Activated CD4-positive, CD25-positive, alpha-beta regulatory T cell treated with anti-CD3 and anti-CD28 coated beads, Interleukin-2, amount 50 U/mL, for 72 hours (primary cell): ENCODE measurements around the gene TTYH2.

Experiments used
- DNase-seq: peaks from one replicate; pipeline ENCODE4 v3.0.0; 2021

The TTYH2 gene

DNA sequence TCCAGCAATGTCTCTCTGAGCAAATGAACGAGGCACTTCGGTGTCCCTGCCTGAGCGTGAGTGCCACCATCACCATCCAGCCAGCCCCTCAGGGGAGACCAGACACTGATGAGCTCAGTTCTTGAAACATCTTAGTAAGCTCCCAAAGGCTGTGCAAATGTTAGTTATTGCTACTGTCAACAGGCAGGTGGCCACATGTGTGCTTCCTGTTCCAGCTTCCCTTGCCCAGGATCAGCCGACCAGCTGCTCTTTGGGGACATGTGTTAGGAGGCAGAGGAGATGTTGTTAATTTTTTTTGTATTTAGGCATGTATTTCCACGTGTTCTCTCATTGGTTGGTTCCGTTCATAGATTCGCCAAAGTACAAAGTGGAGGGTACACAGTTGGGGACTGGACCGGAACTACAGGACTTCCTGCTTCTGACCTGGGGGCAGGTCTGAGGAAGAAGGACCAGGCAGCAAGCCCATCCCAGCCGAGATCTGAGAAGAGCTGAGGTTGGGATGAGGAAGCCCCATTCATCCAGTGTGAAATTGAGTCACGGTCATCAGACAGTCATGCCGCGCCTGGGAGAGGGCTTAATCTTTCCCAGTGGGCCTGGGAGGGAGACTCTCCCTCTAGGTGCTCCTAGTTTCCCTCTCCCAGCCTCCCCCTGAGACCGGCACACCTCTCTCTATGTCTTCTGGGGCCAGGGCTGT lies 3.8 kb downstream of the TTYH2 start:
- no peak for DNase-seq

DNA sequence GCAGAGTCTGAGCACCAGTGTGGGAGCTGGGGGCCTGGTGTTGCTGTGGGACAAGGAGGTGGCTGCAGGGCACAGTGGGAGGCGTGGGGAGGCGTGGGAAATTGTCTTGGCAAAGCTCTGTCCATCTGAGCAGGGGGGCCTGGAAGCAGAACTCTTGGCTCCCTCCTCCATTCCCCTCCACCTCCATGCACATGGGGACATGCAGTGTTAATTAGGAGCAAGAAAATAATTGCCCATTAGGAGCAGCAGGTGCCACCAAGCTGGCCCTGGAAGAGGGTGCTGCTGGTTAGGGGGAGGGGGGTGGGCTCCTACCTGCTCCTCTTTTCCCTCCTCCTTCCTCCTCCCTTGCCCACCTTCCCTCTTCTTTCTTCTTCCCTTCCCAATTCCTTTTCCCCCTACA lies 4.5 kb downstream of the TTYH2 start:
- no peak for DNase-seq

DNA sequence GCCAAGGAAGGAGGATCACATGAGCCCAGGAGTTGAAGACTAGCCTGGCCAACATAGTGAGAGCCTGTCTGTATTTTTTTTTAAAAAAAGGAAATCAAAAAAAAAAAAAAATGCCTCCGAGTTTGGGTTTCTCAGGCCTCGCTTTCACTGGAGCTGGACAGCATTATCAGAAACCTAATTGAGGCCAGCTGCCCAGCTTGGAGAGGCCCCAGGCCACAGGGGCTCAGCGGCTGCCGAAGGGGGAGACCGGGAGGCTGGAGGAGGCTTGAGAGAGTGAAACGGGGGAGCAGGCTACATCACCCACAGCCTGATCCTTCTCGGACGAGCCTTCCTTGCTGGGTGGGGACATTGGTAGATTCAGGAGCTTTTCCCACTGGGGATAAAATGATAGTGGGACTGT lies 5.1 kb downstream of the TTYH2 start:
- DNase-seq, result no peak

DNA sequence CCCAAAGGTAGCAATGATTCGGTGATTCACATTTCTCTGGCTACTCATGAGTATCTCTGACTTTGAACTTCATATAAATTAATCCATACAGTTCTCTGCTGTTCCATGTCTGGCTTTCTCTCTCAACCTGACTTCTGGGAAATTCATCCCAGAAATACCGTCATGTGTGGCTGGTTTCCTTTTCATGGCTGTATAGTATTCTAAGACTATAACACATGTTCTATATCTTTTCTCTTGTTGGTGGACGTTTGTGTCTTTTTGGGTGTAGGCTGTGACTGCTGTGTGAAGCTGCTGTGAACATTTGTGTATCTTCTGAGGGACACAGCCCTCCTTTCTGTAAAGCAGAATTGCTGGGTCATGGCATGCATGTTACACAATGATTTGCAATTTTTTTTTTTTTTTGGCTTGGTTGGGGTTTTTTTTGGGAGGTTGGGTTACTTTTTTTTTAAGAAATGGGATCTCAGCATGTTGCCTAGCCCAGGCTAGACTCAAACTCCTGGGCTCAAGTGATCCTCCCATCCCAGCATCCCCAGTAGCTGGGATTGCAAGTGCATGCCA lies 6.3 kb downstream of the TTYH2 start:
- DNase-seq, result no peak

DNA sequence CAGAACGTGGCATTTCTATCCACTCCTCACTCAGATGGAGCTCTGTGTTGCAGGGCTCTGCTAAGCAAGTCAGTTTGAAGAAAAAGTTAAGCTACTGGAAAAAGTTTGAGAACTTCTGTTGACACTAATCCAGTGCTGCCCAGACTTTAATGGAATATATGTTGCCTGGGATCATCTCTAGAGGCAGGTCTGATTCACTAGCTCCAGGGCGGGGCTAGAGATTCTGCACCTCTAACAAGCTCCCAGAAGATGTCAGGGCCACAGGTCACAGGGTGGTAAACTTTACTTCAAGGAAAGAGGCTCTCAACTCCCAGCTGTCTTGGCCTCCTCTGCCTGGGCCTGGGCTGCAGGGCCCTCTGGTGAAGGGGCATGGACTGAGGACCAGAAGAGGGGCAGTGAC lies 6.8 kb downstream of the TTYH2 start:
- DNase-seq, result no peak

DNA sequence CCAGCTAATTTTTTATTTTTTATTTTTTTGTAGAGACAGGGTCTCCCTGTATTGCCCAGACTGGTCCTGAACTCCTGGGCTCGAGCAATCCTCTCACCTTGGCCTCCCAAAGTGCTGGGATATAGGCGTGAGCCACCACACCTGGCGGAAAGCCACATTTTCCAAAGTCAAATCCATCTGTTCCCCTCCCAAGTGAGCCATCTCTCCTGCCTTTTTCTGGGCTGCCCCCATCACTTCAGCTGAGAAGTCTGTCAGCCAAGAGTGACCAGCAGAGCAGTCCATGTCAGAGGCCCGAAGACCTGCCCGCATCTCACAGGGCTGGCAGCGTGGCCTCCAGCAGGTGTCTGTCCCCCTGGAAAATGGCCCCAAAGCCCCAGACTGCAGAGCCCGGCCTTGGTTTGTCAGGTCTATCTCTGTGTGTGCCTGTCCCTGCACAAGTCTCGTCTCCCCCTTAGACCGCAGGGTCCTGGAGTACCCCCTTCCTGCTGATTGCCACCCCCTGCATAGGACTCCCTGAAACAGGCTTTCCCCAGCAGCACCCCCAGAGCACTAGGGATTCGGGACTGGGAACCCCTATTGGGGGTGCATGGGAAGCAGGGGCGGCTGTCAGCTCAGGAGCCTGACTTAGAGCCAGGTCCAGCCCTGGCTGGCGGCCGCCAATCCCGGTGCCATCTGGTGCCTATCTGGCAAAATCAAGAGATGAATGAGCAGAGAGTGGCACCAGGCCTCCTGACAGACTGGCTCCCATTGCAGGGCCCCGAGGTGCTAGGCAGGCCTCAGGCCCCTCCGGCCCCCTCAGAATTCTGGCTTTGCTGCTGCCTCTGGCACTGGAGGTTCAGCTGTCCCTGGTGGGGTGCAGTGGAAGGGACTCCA lies 7.8 kb downstream of the TTYH2 start:
- DNase-seq, result no peak

DNA sequence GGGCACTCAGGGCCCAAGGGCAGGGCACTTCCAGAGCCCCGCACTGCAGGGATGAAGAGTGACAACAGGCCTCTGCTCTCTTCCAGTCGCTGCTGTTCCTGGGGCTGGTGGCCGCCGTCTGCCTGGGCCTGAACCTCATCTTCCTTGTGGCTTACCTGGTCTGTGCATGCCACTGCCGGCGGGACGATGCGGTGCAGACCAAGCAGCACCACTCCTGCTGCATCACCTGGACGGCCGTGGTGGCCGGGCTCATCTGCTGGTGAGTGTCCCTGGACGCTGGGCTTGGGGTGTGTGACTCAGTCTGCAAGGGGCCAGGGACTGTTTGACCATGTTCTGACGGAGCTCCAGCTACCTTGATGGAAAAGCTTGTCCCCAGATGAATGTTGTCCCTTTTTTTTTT lies 9.0 kb downstream of the TTYH2 start:
- no peak for DNase-seq

DNA sequence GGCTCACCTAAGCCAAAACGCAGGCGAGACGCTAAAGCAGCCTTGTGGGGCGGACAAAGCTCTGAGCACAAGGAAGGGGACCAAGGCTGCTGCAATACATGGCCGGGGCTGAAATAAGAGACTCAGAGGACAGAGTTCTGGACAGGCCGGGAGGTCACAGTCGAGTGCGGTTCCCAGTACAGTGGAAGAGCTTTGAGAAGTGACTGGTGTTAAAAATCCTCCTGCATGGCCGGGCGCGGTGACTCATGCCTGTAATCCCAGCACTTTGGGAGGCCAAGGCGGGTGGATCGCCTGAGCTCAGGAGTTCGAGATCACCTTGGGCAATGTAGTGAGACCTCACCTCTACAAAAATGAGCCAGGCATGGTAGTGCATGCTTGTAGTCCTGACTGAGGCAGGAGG lies 10.5 kb downstream of the TTYH2 start:
- DNase-seq, result no peak

DNA sequence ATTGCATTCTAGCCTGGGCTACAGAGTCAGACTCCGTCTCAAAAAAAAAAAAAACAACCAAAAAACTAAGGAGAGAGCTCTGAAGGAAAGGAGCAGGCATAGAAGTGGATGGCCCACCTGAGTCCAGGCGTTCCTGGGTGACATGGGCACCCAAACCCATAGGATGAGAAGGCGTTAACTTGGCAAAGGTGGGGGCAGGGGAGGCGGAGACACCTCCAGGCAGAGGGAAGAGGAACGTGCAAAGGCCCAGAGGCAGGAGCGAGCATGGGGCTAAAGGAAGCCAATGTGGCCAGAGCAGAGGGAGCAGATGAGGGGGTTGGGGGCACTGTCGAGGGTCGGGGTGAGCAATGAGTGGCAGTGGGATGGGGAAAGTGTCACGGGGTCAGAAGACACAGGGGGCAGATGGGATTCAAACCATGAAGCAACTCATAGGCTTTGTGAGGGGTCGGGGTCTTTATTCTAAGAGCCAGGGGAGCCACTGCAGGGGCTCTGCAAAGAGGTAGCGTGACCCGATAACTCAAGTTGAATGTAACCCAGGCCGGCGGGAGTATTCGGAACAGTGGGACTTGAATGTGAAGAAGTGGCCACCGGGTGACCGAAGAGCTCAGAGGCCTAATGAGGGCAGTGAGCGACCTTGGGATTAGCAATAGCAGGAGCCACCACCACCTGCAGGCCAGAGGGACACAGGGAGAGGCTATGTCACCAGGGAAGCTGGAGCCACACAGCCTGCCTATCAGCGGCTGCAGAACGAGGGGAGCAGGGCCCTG lies 11.8 kb downstream of the TTYH2 start:
- no peak for DNase-seq

DNA sequence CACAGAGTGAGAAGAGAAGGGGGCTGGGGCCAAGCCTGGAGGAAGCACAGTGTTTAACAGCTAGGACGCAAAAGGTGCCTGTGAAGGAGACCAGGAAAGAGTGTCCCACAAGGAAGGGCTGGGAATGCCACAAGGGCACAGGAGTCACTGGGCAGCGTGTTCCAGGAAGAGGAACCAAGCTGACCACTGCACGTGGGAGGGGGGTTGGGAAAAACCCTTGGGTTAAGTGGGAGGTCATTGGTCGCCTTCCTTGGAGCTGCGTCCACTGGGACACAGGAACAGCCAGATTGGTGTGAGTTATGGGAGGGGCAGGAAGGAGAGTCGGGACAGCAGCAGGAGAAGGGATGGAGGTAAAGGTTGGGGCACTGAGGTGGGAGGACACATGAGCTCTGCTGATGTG lies 12.9 kb downstream of the TTYH2 start:
- no peak for DNase-seq

DNA sequence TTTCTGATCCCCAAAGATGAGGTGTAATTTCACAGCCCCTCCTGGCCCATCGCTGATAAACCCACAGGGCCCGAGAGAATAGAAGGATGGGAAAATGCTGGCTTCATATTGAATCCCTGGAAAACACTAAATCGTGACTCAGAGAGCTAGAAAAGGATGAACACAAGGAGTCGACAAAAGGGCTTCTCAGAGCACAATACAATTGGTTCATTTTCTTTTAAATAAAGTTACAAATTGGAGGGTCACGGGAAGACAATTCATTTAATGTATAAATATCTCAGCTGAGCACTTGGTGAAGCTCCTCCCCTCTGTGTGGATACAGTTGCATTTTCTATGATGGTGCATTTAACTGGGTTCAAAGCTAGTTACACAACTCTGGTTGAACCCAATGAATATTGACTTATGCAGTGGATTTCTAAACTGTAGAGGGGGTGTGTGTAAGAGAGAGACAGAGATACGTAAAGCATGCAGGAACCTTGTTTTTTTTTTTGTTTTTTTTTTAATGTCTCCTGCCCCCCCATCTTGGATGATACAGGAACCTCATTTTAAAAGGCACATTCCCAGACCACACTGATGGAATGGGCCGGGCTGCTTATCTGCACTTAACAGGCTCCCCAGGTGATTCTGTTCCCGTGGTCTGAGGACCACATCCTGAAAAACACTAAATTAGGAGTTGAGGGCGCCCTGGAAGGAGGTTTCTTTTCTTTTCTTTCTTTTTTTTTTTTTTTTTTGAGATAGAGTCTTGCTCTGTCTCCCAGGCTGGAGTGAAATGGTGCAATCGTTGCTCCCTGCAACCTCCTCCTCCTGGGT lies 14.1 kb downstream of the TTYH2 start:
- no peak for DNase-seq

DNA sequence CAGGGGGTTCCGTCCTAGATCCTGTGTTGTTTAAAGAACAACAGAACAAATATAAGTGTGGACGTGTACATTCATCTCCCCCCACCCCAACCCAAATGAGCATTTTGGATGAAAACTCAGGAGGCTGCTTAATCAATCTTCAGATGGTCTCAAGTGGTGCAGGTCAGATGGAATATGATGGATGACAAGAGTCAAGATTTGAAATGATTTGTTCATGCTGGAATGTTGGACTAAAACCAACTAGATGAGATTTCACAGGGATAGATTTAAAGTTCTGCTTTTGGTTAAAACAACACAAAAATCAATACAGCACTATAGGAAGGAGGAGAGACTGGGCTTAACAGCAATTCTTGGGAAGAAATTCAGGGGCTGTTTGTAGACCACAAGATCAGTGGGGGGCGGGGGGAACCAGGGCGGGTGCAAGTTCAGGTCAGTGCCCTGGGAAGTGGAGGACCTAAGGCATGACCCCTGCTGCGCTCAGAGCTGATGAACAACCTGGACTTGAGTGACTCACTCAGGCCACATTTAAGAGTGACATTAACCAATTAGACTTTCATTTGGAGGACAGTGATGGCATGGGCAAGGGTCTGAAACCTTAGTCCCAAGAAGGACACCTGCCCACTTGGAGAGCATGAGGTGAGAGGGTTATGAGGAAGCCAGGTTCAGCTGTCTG lies 15.1 kb downstream of the TTYH2 start:
- DNase-seq, result no peak

DNA sequence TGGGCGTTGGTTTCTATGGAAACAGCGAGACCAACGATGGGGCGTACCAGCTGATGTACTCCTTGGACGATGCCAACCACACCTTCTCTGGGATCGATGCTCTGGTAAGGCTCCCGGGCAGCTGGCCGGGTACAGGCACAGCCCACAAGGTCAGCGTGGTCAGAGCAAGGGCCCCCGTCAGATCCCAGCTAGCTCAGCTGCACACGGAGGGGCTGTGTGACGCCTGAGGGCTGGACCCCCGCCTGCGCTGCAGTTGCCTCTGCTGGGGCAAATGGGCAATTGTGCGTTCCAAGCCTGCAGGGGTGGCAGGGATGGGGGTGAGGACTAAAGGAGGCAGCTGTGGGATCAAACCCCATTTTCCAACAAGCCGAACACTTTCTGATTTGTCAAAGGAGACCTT lies 17.5 kb downstream of the TTYH2 start:
- no peak for DNase-seq

DNA sequence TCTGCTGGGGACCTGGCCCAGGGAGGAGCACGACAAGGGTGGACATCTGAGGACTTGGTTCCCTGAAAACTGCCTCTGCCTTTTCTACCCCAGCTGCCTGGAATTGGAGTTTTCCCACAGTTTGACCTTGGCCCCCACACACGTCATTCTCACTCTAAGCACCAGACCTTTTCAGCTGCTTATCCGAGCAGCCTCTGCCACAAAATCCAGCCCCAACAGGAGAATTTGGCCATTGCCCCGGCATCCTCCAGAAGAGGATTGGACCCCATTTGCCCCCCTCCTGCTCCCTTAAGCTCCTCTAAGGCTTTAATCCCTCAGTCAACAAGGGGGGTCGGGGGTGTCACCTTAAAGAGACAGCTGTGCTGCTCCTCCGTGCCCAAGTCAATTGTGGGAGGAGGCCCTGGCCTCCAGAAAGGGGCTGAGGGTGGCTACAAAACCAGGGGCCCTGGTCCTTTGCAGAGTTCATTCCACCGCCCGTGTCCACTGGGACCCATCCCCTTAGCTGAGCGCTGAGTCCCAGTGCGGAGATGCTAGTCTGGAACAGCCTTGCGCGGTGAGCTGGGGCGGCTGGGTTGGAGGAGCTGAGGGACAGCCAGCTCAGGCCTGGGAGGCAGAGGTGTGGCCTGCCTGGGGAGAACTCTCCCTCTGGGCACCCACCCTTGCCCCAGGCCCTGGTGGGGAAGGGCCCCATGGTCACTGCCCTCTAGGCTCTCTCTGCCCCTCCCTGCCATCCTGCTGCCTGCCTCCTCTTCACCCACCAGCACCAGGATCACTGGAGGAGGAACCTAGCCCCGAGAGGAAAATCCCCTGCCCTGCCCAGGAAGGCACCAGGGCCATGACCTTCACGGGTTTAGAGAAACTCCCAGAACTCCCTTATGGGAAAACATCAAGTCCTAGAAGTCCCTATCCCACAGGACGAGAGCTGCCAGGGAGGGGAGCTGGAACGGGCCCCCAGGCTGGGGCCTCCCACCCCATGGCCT lies 18.8 kb downstream of the TTYH2 start:
- no peak for DNase-seq

DNA sequence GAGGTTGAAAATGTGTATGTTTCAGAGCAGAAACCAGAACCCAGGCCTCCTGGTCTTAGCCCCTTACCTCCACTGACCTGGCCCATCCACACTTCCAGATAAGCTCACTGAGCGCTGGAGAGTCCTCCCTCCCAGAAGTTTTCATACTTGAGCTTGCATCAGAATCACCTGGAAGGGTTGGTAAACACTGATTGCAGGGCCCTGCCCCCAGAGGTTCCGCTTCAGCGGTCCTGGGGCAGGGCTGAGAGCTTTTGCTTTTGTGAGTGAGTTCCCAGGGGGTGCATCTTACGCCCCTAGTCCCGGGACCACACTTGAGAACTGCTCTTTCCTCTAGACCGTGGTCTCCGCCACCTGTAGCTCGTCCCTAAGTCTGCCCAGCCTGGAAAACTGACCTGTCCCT lies 20.6 kb downstream of the TTYH2 start:
- DNase-seq, result no peak

DNA sequence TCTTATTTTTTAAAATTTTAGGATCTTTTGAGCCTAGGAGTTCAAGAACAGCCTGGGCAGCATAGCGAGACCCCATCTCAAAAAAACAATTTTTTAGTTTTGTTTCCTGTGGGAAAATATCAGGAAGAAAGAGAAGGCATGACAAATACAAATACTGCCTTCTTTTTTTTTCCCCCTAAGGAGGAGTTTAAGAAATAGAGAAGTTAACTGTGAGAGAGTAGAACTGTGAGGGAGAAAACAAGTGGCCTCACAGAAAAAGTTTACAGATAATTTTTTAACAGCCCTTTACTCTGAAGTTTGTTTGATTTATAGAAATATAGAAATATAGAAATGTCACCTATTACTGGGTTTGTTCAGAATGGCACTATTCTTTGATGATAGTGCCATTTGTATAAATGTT lies 21.1 kb downstream of the TTYH2 start:
- no peak for DNase-seq

DNA sequence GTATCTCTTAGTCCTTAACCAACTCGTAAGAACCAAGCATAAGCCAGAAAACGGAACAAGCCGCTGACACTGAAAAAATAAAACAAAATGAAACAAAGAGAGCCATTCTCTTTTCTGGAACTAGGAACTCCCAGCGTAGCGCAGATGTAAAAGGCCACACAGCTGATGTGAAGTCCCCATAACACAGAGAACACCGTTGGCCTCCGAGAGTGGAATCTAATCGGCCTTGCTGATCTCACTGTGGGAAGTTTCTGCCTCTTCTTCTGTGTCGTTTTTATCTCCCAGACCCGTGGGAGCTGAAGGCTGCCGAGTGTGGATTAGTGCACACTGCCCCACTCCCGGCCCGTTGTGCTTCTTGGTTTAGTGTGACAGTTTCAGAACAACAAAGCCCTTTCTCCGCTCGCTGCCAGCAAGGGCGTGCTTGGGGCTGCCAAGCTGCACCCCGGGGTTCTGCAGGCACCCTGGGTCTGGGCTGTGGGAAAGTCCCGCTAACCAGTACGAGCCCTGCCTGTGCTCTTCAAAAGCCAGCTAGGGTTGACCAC lies 21.7 kb downstream of the TTYH2 start:
- no peak for DNase-seq

DNA sequence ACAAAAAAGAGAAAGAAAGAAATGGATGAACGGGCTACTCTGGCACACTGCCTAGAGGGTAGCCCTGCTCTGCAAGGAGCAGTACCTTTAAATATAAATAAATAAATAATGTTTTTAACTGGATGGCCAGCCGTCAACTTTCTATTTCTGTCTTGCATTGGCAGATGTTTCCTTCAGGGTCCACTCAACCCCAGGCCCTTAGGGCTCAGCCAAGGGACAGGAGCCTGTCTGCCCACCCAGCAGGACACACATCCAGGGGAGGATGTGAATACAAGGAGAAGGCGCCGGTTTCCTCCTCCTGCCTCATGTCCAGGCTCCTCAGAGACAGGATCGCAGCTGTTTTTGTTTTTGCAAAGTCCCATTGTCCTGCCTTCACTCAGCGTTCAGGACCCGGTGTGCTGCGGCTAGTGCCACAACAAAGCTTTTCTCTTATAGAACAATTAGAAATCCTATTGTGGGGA lies 22.6 kb downstream of the TTYH2 start:
- DNase-seq, result no peak

DNA sequence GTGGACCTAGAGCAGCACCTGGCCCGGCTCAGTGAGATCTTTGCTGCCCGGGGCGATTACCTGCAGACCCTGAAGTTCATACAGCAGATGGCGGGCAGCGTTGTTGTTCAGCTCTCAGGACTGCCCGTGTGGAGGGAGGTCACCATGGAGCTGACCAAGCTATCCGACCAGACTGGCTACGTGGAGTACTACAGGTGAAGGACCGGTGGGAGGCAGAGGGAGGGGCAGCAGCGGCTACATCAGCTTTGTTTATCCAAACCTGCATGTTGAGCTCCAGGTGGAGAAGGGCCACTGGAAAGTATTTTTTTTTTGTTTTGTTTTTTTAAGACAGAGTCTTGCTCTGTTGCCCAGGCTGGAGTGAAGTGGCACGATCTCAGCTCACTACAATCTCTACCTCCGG lies 23.9 kb downstream of the TTYH2 start:
- no peak for DNase-seq

DNA sequence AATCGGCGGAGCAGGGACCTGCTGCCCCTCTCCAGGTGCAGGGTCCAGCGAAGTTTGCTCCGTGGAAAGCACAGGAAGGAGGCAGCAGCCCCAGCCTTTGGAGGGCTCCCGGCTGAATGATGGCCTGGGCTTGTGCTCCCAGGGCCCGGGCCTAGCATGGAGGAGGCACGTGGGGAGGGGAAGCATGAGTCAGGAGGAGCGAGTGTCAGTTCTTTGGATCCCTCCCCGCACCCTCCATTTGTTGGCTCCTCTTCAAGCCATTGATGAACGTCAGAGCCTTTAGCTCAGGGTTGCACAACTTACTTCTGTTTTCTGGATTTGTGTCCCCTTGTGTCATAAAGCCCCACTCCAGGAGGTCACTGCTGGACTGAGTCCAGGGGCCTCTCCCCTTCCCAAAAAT lies 25.8 kb downstream of the TTYH2 start:
- no peak for DNase-seq
